HepG2 (cell line): Measurements from ENCODE around the gene HDGF. TPM values are rescaled to one million over a fixed set of nuclear protein-coding genes. Genes with fewer than 3 reads are reported as not detected.

ENCODE experiments used
- ATAC-seq: fragments of 200-7000 bp; cut with Tn5 transposase; 3 replicates; pipeline ENCODE4 v1.9.1; 2020; ENCODE audit warnings: mild to moderate bottlenecking, moderate library complexity
- BruUV-seq: library from RNA; stranded (reverse); fragments of 400-500 nt; replicated peaks from 2 replicates; lab custom pipeline; 2021; lab: Mats Ljungman, UMichigan
- CTCF ChIA-PET: fragments of 300-600 bp; formaldehyde crosslinking; extraction: SDS; loops from one replicate; lab custom pipeline; 2021; ENCODE audit warnings: low total read pairs, inconsistent platforms, low intra/inter-chr PET ratio; lab: Yijun Ruan, JAX
- POLR2A ChIA-PET: fragments of 350-600 bp; sonication (Branson Sonifier 250); formaldehyde crosslinking; loops from one replicate; lab custom pipeline; 2020; ENCODE audit warnings: antibody characterized with exemption, inconsistent platforms; lab: Yijun Ruan, JAX
- DNase-seq: peaks from one replicate; pipeline ENCODE4 v3.0.0-alpha.2; 2015; ENCODE audit warnings: low spot score
- FAIRE-seq: peaks from 3 replicates; lab custom pipeline; 2011; peaks lifted over from hg19 to GRCh38; lab: Jason Lieb, UNC
- H2AFZ ChIP-seq: one replicate; pipeline ENCODE4 v1.6.1; 2011; ENCODE audit warnings: low read length, inconsistent platforms
- H3K27ac ChIP-seq: fragments of 300-600 bp; 3 replicates; pipeline ENCODE4 v1.8.0; 2011; ENCODE audit warnings: mixed run types, mild to moderate bottlenecking, mixed read lengths, low read length, inconsistent platforms; ENCODE audit not compliant: insufficient read depth; ENCODE audit errors: extremely low read length
- H3K27me3 ChIP-seq, 2 experiments: fragments of 200-600 bp in 1 of 2; 2 replicates in 1 of 2; 3 replicates in 1 of 2; pipeline versions ENCODE4 v1.6.0 to v1.8.0; 2011; ENCODE audit warnings: low read length in 2 of 2, mild to moderate bottlenecking in 2 of 2, moderate library complexity in 2 of 2, inconsistent platforms in 1 of 2; ENCODE audit not compliant: insufficient read depth in 2 of 2, control insufficient read depth in 1 of 2
- H3K36me3 ChIP-seq, 2 experiments: fragments of 200-600 bp in 1 of 2; replicated peaks in 1 of 2; 2 replicates in 1 of 2; 3 replicates in 1 of 2; pipeline versions ENCODE4 v1.5.1 to v1.8.0; 2011; ENCODE audit warnings: low read length in 2 of 2, inconsistent platforms in 1 of 2; ENCODE audit not compliant: insufficient read depth in 2 of 2, control insufficient read depth in 1 of 2
- H3K4me1 ChIP-seq: 2 replicates; pipeline ENCODE4 v1.5.1; 2012; ENCODE audit warnings: low read length, inconsistent platforms; ENCODE audit not compliant: insufficient read depth
- H3K4me2 ChIP-seq: 2 replicates; pipeline ENCODE4 v1.6.0; 2011; ENCODE audit warnings: low read depth, low read length, inconsistent platforms
- H3K4me3 ChIP-seq, 3 experiments: fragments of 200-600 bp in 1 of 3; sonication (generic), shearing (Covaris generic) in 1 of 3; replicated peaks in 1 of 3; 2 replicates each; pipeline ENCODE4 v1.5.1; 2011 to 2016; ENCODE audit warnings: low read length in 3 of 3, inconsistent platforms in 2 of 3, low read depth in 2 of 3, mild to moderate bottlenecking in 2 of 3, control low read depth in 1 of 3, mixed read lengths in 1 of 3; ENCODE audit not compliant: insufficient read depth in 1 of 3
- H3K79me2 ChIP-seq: one replicate; pipeline ENCODE4 v1.6.1; 2011; ENCODE audit warnings: low read length, inconsistent platforms; ENCODE audit not compliant: insufficient read depth
- H3K9ac ChIP-seq: 2 replicates; pipeline ENCODE4 v1.6.0; 2011; ENCODE audit warnings: mild to moderate bottlenecking, low read depth, low read length, inconsistent platforms; ENCODE audit not compliant: insufficient read depth
- H3K9me3 ChIP-seq: 2 replicates; pipeline ENCODE4 v1.5.1; 2012; ENCODE audit warnings: mild to moderate bottlenecking, low read length
- H4K20me1 ChIP-seq: 2 replicates; pipeline ENCODE4 v1.6.0; 2011; ENCODE audit warnings: inconsistent platforms, mild to moderate bottlenecking, low read length, moderate library complexity; ENCODE audit not compliant: insufficient read depth
- AGO1 ChIP-seq: fragments of 200-400 bp; formaldehyde crosslinking; IDR thresholded peaks from 2 replicates; pipeline ENCODE4 v1.6.1; 2017; ENCODE audit warnings: mild to moderate bottlenecking, low read depth, low read length, moderate library complexity; ENCODE audit not compliant: poor library complexity, severe bottlenecking
- BHLHE40 ChIP-seq: IDR thresholded peaks from 2 replicates; pipeline ENCODE4 v1.6.1; 2011; ENCODE audit warnings: low read length, improper control_type of control experiment
- ELF3 ChIP-seq: IDR thresholded peaks from 2 replicates; pipeline ENCODE4 v1.6.1; 2016; ENCODE audit warnings: missing genetic modification reagents, missing compliant biosample characterization
- FIP1L1 ChIP-seq: fragments of 200-400 bp; formaldehyde crosslinking; IDR thresholded peaks from 2 replicates; pipeline ENCODE4 v1.6.1; 2018; ENCODE audit warnings: low read depth, mild to moderate bottlenecking, low read length, moderate library complexity, borderline replicate concordance; ENCODE audit not compliant: insufficient read depth
- GTF3A ChIP-seq: sonication (generic); formaldehyde crosslinking; conservative IDR thresholded peaks from 2 replicates; pipeline ENCODE4 v1.4.0; 2020; ENCODE audit warnings: mild to moderate bottlenecking, missing genetic modification reagents
- HIVEP1 ChIP-seq: sonication (generic); formaldehyde crosslinking; IDR thresholded peaks from 2 replicates; pipeline ENCODE4 v1.4.0; 2020; ENCODE audit warnings: mild to moderate bottlenecking, missing genetic modification reagents
- LRRFIP1 ChIP-seq: sonication (generic); formaldehyde crosslinking; conservative IDR thresholded peaks from 2 replicates; pipeline ENCODE4 v1.4.0; 2020; ENCODE audit warnings: missing genetic modification reagents
- MAF1 ChIP-seq: sonication (generic); formaldehyde crosslinking; IDR thresholded peaks from 2 replicates; pipeline ENCODE4 v1.5.0; 2020; ENCODE audit warnings: missing genetic modification reagents, borderline replicate concordance
- MEIS2 ChIP-seq: sonication (generic); formaldehyde crosslinking; IDR thresholded peaks from 2 replicates; pipeline ENCODE4 v1.9.0; 2021; ENCODE audit warnings: mild to moderate bottlenecking, missing genetic modification reagents
- SNAI1 ChIP-seq: sonication (generic); formaldehyde crosslinking; IDR thresholded peaks from 2 replicates; pipeline ENCODE4 v1.5.0; 2020; ENCODE audit warnings: mild to moderate bottlenecking, missing genetic modification reagents, borderline replicate concordance
- TFE3 ChIP-seq: IDR thresholded peaks from 2 replicates; pipeline ENCODE4 v1.6.1; 2016
- ZBTB44 ChIP-seq: sonication (generic); formaldehyde crosslinking; IDR thresholded peaks from 2 replicates; pipeline ENCODE4 v1.4.0; 2020; ENCODE audit warnings: missing genetic modification reagents
- ZFP36L1 ChIP-seq: sonication (generic); formaldehyde crosslinking; IDR thresholded peaks from 2 replicates; pipeline ENCODE4 v1.8.0; 2022; ENCODE audit warnings: mild to moderate bottlenecking, missing genetic modification reagents, moderate library complexity
- ZNF180 ChIP-seq: sonication (generic); formaldehyde crosslinking; IDR thresholded peaks from 2 replicates; pipeline ENCODE4 v1.4.0; 2020; ENCODE audit warnings: low read depth, missing genetic modification reagents, borderline replicate concordance
- ZNF33B ChIP-seq: sonication (generic); formaldehyde crosslinking; IDR thresholded peaks from 2 replicates; pipeline ENCODE4 v1.5.1; 2020; ENCODE audit warnings: mild to moderate bottlenecking, missing genetic modification reagents
- ZNF607 ChIP-seq: sonication (generic); formaldehyde crosslinking; IDR thresholded peaks from 2 replicates; pipeline ENCODE4 v1.5.1; 2020; ENCODE audit warnings: missing genetic modification reagents, mild to moderate bottlenecking, borderline replicate concordance
- ZNF782 ChIP-seq: sonication (generic); formaldehyde crosslinking; IDR thresholded peaks from 2 replicates; pipeline ENCODE4 v1.4.0; 2020; ENCODE audit warnings: missing genetic modification reagents, mild to moderate bottlenecking, borderline replicate concordance
- ZNF841 ChIP-seq: sonication (generic); formaldehyde crosslinking; IDR thresholded peaks from 2 replicates; pipeline ENCODE4 v1.8.1; 2023; ENCODE audit warnings: missing genetic modification reagents, borderline replicate concordance
- WGBS: methylation state at CpG from one replicate; pipeline ENCODE4 v1.1.6; 2017; ENCODE audit warnings: low lambda C conversion rate; 5-methylcytosine and 5-hydroxymethylcytosine counted together
- in situ Hi-C: cut with HindIII; loops from 2 replicates; pipeline ENCODE4 v1.10.0; 2017; ENCODE audit warnings: low pct_unique_long_range_greater_than_20kb; ENCODE audit not compliant: extremely low pct_ligation_motif_present
- intact Hi-C: fragments of 100-400 bp; cut with micrococcal nuclease; formaldehyde crosslinking; loops from one replicate; pipeline ENCODE4 v1.10.0; 2022; ENCODE audit not compliant: unreplicated experiment
- polyA plus RNA-seq, 8 experiments: library from polyadenylated mRNA; depleted of rRNA in 3 of 8; stranded (reverse) in 7 of 8; unstranded in 1 of 8; fragments of >200 nt; fragmentation: Illumina TruSeq in 4 of 8; extraction: Trizol in 4 of 8; gene quantifications; 2 replicates each; pipeline versions ENCODE4 v1.2.1 to v1.2.3, GENCODE V29; 2011 to 2016; ENCODE audit warnings: low read depth in 4 of 8, missing spikeins in 1 of 8, mixed read lengths in 1 of 8; ENCODE audit not compliant: insufficient read depth in 1 of 8
- total RNA-seq, 5 experiments: library from RNA; depleted of rRNA; stranded (reverse); fragments of >200 nt; fragmentation: Illumina TruSeq; extraction: Trizol; gene quantifications; 2 replicates each; pipeline ENCODE4 v1.2.3, GENCODE V29; 2016; ENCODE audit warnings: low read depth in 1 of 5

HDGF gene
- total and polyA plus RNA-seq, 2 of the 13 experiments (the other 11 are each of a cell fraction or from before 2014, with no cell fraction given): 156 to 196 TPM

DNA sequence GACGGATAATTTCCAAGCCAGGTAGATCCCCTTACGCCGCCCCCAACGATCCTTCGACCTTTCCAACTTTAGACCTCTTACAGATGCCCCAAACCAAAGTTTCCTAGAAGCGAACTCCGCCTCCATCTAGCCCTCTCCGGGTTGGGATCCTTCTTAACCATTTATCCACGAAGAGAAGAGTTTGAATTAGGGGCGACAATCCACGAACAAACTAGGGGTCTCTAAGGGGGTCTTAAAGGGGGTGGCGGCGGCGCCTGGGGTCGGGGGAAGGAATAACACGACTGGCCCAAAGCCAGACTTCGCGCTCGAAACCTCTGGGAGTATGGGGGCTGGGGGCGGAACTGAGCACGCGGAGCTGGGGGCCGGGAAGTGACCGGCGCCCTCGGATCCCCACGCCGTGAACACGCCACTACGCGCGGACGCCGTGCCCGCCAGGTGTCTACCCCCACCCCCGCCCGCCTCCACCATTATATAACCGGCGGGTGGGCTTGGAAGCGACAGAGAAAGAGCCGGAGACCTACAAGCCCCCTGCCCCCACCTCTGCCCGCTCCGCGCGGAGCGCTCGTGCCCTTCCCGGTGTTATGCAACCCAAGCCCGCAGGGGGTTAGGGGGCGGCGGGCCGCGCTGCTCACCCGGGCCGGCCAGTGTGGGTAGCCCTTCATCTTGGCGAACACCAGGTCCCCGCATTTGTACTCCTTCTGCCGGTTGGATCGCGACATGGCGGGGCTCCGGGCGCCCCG, 594 bp downstream of the HDGF start:
- no TSS peak for BruUV-seq
- no peak for DNase-seq
- peak; percentile 78; the same call in 1 of the 2 replicates for TF ChIP-seq ZNF841 (CRISPR knock-in tag)
- TF ChIP-seq ELF3 (CRISPR knock-in tag): 0 out of 2 replicates have a peak, but pooled peaks have one; percentile 30
- TF ChIP-seq FIP1L1: no peak
- no peak for TF ChIP-seq ZFP36L1 (CRISPR knock-in tag)
- TF ChIP-seq ZNF782: no peak
- TF ChIP-seq ZNF607 (CRISPR knock-in tag): no peak
- no peak for TF ChIP-seq ZNF180 (CRISPR knock-in tag)
- 0 out of 2 replicates have a peak, but pooled peaks have one; percentile 24 for TF ChIP-seq HIVEP1
- no peak for TF ChIP-seq LRRFIP1 (CRISPR knock-in tag)
- 0 out of 2 replicates have a peak, but pooled peaks have one; percentile 15 for TF ChIP-seq MEIS2 (CRISPR knock-in tag)
- no peak for TF ChIP-seq ZBTB44 (CRISPR knock-in tag)
- peak; percentile 50 for TF ChIP-seq BHLHE40
- no peak for TF ChIP-seq ZNF33B
- no peak for TF ChIP-seq TFE3 (CRISPR knock-in tag)
- TF ChIP-seq SNAI1 (CRISPR knock-in tag): peak; percentile 78; the same call in 1 of the 2 replicates
- TF ChIP-seq GTF3A: no peak
- TF ChIP-seq AGO1: no peak
- no peak for TF ChIP-seq MAF1 (CRISPR knock-in tag)

More for the DNA sequence above, 594 bp downstream of the HDGF start:
- in situ Hi-C loops: no loop called here
- Histone ChIP-seq H3K9ac (peak overlapping the region; percentile 95), H3K27me3 (no peaks in the 10 kb centered on the region; a peak in 1 of 5 replicates), H4K20me1 (peaks cover 8% of the 10 kb centered on the region), H3K79me2 (peaks cover 62% of the 10 kb centered on the region), H2AFZ (no peak overlapping the region), H3K4me1 (peaks cover 48% of the 10 kb centered on the region), H3K4me3 (peak overlapping the region; percentile 87 to 90 (median 88)), H3K36me3 (no peaks in the 10 kb centered on the region), H3K9me3 (no peaks in the 10 kb centered on the region), H3K4me2 (peak overlapping the region; percentile 98), H3K27ac (peak overlapping the region; percentile 100)
- under 1% methylated on average over 26 of the region's 64 CpGs for WGBS
- CTCF ChIA-PET: no interaction called here
- FAIRE-seq: no peak
- POLR2A ChIA-PET: interaction anchor here (1.0 to 4.5 kb wide), 6 partner anchors 9 to 23 kb away, joined by 4 to 67 read pairs (median 32); partner anchors contain the start of genes ISG20L2, METTL25B, MRPL24 and PRCC
- intact Hi-C loops: loop anchor here (1.0 kb wide), 1 partner anchor 16 kb away; the partner anchor contains the start of gene PRCC
- ATAC-seq: no peak
